OCI-LY3 (cell line): ENCODE results near the gene AK9.

Experiments used
- H2AFZ ChIP-seq: fragments of 200-600, 300-600 bp; shearing (Covaris generic); 2 replicates; pipeline ENCODE4 v1.6.0; 2014; ENCODE audit warnings: antibody characterized with exemption, low read depth, low read length
- H3K27ac ChIP-seq: fragments of 200-600, 300-600 bp; sonication (generic); 2 replicates; pipeline ENCODE4 v1.5.1; 2014; ENCODE audit warnings: mild to moderate bottlenecking, low read length, moderate library complexity, mixed read lengths
- H3K27me3 ChIP-seq: fragments of 200-600, 300-600 bp; sonication (generic); 2 replicates; pipeline ENCODE4 v1.6.1; 2014; ENCODE audit warnings: low read depth, low read length, mixed read lengths
- H3K36me3 ChIP-seq: fragments of 200-600, 300-600 bp; sonication (generic); replicated peaks from 2 replicates; pipeline ENCODE3; 2014; ENCODE audit warnings: low read depth, low read length, mixed read lengths
- H3K4me1 ChIP-seq: fragments of 300-600, 200-600 bp; sonication (generic); 2 replicates; pipeline ENCODE4 v1.6.1; 2014; ENCODE audit warnings: low read length, mixed read lengths
- H3K4me2 ChIP-seq: fragments of 200-600, 300-600 bp; sonication (generic); 2 replicates; pipeline ENCODE4 v1.6.1; 2014; ENCODE audit warnings: low read length, mixed read lengths
- H3K4me3 ChIP-seq: fragments of 300-600, 200-600 bp; sonication (generic); 2 replicates; pipeline ENCODE4 v1.5.1; 2014; ENCODE audit warnings: antibody characterized with exemption, mild to moderate bottlenecking, low read length, moderate library complexity
- H3K79me2 ChIP-seq: fragments of 300-600, 200-600 bp; shearing (Covaris generic); 2 replicates; pipeline ENCODE4 v1.6.1; 2014; ENCODE audit warnings: mild to moderate bottlenecking, low read length, mixed read lengths
- H3K9ac ChIP-seq: fragments of 300-600, 200-600 bp; shearing (Covaris generic); 2 replicates; pipeline ENCODE4 v1.6.0; 2014; ENCODE audit warnings: mild to moderate bottlenecking, low read length, moderate library complexity
- H3K9me3 ChIP-seq: fragments of 200-600, 300-600 bp; shearing (Covaris generic); 2 replicates; pipeline ENCODE4 v1.6.1; 2014; ENCODE audit warnings: low read length, mixed read lengths; ENCODE audit not compliant: insufficient read depth
- H4K20me1 ChIP-seq: fragments of 200-600, 300-600 bp; sonication (generic); 2 replicates; pipeline ENCODE4 v1.6.1; 2016; ENCODE audit warnings: low read length, mixed read lengths; ENCODE audit not compliant: insufficient read depth
- EZH2phosphoT487 ChIP-seq: fragments of 200-600 bp; shearing (Covaris generic); IDR thresholded peaks from 2 replicates; pipeline ENCODE4 v1.6.1; 2018; ENCODE audit warnings: antibody characterized with exemption, mixed run types, low read depth
- TF ChIP-seq, protein P1 (sequence below): fragments of 200-600, 300-600 bp; sonication (generic); IDR thresholded peaks from 2 replicates; pipeline ENCODE4 v1.5.1; 2014; ENCODE audit warnings: antibody characterized with exemption, low read length, low read depth

The AK9 gene

DNA sequence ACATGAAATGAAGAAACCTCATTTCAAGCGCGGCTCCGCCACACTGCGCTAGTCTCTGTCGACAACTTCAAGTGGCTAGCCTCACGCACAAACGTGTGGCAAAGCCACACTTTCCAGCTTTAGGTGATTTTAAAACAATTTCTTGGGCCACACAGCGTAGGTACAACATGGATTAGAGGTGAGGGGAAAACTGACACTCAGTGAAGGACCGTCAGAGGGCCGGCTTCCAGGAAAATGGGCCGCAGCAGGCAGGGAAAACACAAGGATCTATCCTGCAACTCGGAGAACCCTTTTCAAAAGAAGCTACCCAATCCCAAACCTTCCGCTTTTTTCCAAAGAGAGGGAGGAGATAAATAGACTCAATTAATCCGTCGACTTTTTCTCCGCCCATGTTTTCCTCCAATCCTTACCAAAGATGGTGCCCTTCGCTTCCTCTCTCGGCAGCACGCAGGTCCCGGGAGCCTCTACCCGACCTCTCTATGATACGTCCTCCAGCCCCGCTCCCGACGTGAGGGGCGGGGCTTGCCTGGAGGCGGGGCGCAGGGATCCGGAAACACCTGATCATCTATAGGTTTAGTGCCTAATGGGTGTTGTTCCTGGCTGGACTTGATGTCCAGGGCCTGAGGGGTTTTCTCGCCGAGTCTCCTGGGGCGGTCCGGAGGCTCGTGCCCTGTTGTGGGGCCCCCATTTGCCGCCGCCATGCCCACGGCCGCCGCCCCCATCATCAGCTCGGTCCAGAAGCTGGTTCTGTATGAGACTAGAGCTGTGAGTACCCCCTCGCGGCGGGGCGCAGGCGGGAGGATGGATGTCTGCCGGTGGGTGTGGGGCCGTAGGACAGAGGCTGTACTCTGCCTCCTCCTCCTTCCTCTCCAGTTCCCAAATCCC, at the start of gene AK9, which contains the start of gene FIG4:
AK9 (minus strand) TSS at position 466 of the 885 bp plus-strand sequence. CDS start 15,457 bp downstream, outside the sequence.
FIG4 (plus strand) TSS at position 560 of the 885 bp plus-strand sequence; CDS start at position 700, 140 bp downstream.
- Histone ChIP-seq H3K79me2 (peaks cover 39% of the 10 kb centered on the region), H3K36me3 (peaks cover 5% of the 10 kb centered on the region)

DNA sequence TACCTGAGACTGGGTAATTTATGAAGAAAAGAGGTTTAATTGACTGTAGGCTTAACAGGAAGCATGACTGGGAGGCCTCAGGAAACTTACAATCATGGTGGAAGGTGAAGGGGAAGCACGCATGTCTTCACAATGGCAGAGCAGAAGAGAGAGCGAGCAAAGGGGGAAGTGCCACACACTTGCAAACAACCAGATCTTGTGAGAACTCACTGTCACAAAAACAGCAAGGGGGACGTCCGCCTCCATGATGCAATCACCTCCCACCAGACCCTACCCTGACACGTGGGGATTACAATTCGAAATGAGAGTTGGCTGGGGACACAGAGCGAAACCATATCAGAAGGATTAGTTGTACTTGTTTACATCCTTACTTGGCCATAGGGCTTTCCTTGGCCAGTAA, 49.8 kb upstream of the AK9 start:
- H3K36me3 ChIP-seq = peaks cover 4% of the 10 kb centered on the region

More for the DNA sequence above, at the start of gene AK9, which contains the start of gene FIG4:
- peaks cover 32% of the 10 kb centered on the region for H3K4me1 ChIP-seq
- H2AFZ ChIP-seq = peak within 1 kb of the TSS; percentile 92
- H3K4me2 ChIP-seq = peak within 1 kb of the TSS; percentile 98
- peaks cover 4% of the 10 kb centered on the region; the same call in 1 of the 2 replicates for H4K20me1 ChIP-seq
- peak within 1 kb of the TSS; percentile 88 for H3K27ac ChIP-seq
- H3K9ac ChIP-seq = peak within 1 kb of the TSS; percentile 79
- peaks cover 4% of the 10 kb centered on the region; the same call in 1 of the 2 replicates for H3K27me3 ChIP-seq
- no peaks in the 10 kb centered on the region for H3K9me3 ChIP-seq
- no peak for TF ChIP-seq EZH2phosphoT487
- TF ChIP-seq, protein P1, sequence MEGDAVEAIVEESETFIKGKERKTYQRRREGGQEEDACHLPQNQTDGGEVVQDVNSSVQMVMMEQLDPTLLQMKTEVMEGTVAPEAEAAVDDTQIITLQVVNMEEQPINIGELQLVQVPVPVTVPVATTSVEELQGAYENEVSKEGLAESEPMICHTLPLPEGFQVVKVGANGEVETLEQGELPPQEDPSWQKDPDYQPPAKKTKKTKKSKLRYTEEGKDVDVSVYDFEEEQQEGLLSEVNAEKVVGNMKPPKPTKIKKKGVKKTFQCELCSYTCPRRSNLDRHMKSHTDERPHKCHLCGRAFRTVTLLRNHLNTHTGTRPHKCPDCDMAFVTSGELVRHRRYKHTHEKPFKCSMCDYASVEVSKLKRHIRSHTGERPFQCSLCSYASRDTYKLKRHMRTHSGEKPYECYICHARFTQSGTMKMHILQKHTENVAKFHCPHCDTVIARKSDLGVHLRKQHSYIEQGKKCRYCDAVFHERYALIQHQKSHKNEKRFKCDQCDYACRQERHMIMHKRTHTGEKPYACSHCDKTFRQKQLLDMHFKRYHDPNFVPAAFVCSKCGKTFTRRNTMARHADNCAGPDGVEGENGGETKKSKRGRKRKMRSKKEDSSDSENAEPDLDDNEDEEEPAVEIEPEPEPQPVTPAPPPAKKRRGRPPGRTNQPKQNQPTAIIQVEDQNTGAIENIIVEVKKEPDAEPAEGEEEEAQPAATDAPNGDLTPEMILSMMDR = peak; percentile 42
- H3K4me3 ChIP-seq = peak within 1 kb of the TSS; percentile 98

DNA sequence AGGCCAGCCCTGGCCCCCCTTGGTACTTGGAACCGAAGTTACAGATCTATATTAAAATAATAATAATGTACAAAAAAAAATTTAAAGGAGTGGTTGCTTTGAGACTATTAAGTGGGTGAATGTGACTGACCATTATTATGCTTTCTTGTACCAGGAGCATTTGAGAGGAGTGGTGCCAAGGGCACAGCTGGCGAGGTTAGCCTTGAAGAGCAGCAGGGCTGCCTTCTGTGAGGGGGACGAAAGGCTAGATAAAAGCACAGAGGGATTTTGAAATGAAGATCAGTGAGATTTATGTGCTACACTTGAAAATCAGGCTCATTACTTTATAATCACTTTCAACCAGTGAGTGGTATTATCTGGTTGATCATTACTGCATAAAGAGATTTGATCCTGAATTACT, 48.7 kb upstream of the AK9 start:
- Histone ChIP-seq H3K9me3 (no peaks in the 10 kb centered on the region), H3K4me1 (no peaks in the 10 kb centered on the region), H3K79me2 (no peaks in the 10 kb centered on the region), H3K27ac (no peak overlapping the region), H3K27me3 (no peaks in the 10 kb centered on the region), H3K9ac (no peak overlapping the region), H3K4me3 (no peak overlapping the region), H2AFZ (no peak overlapping the region), H4K20me1 (no peaks in the 10 kb centered on the region), H3K36me3 (peaks cover 10% of the 10 kb centered on the region), H3K4me2 (no peak overlapping the region)
- TF ChIP-seq, protein P1 = no peak
- TF ChIP-seq EZH2phosphoT487 = no peak

More for the DNA sequence above, 49.8 kb upstream of the AK9 start:
- H3K4me1 ChIP-seq = no peaks in the 10 kb centered on the region
- no peak overlapping the region for H3K9ac ChIP-seq
- no peak overlapping the region for H3K27ac ChIP-seq
- H3K79me2 ChIP-seq = no peaks in the 10 kb centered on the region
- no peak overlapping the region for H2AFZ ChIP-seq
- no peak overlapping the region for H3K4me3 ChIP-seq
- TF ChIP-seq, protein P1 = no peak
- no peak for TF ChIP-seq EZH2phosphoT487
- H4K20me1 ChIP-seq = no peaks in the 10 kb centered on the region
- no peaks in the 10 kb centered on the region for H3K9me3 ChIP-seq
- no peak overlapping the region for H3K4me2 ChIP-seq
- H3K27me3 ChIP-seq = no peaks in the 10 kb centered on the region

DNA sequence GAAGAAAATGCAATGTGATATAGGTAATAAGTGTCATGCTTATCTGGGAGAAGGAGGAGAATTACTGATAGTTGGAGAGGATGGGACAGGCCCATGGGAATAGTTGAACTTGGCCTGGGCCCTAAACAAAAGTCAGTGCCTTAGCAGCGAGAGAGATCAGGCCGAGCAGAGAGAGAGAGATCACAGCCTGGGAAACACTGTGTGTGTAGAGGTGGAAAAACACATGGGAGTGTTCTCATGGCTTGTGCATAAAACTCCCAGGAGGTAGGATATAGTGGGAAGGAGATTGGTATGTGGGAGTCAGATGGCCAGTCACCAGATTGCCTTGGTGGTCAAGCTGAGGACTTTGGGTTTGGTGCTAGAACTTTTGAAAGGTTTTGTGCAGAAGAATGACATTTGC, 47.7 kb upstream of the AK9 start:
- no peak overlapping the region for H3K4me3 ChIP-seq

More for the DNA sequence above, 47.7 kb upstream of the AK9 start:
- no peak overlapping the region for H3K27ac ChIP-seq
- H3K36me3 ChIP-seq = peaks cover 9% of the 10 kb centered on the region
- no peak overlapping the region for H3K4me2 ChIP-seq
- no peak overlapping the region for H2AFZ ChIP-seq
- no peaks in the 10 kb centered on the region for H3K27me3 ChIP-seq
- no peak for TF ChIP-seq EZH2phosphoT487
- TF ChIP-seq, protein P1 = no peak
- H3K9me3 ChIP-seq = no peaks in the 10 kb centered on the region
- H3K9ac ChIP-seq = no peak overlapping the region
- H3K4me1 ChIP-seq = no peaks in the 10 kb centered on the region
- H3K79me2 ChIP-seq = no peaks in the 10 kb centered on the region
- H4K20me1 ChIP-seq = no peaks in the 10 kb centered on the region
